SK-N-SH treated with all-trans-retinoic acid at 6 μM for 48 hours (cell line): ENCODE measurements around the gene PLXNA4.

Source experiments
- GLIS3 ChIP-seq: fragments of 250-450 bp; sonication (Bioruptor Pico); IDR thresholded peaks from 2 replicates; pipeline ENCODE4 v1.5.0; 2020; ENCODE audit warnings: mild to moderate bottlenecking, moderate library complexity
- PPARA ChIP-seq: fragments of 250-450 bp; sonication (Bioruptor Pico); IDR thresholded peaks from 2 replicates; pipeline ENCODE4 v1.5.0; 2020; ENCODE audit warnings: mild to moderate bottlenecking, borderline replicate concordance
- SNAI2 ChIP-seq: fragments of 250-450 bp; sonication (Bioruptor Pico); IDR thresholded peaks from 2 replicates; pipeline ENCODE4 v1.5.0; 2020; ENCODE audit warnings: mild to moderate bottlenecking, moderate library complexity
- ZC3H10 ChIP-seq: fragments of 250-450 bp; sonication (Bioruptor Pico); IDR thresholded peaks from 2 replicates; pipeline ENCODE4 v1.5.1; 2021; ENCODE audit warnings: mild to moderate bottlenecking, moderate library complexity
- TF ChIP-seq, protein P1 (sequence below): fragments of 250-450 bp; sonication (Bioruptor Pico); IDR thresholded peaks from 2 replicates; pipeline ENCODE4 v1.8.0; 2020; ENCODE audit warnings: mild to moderate bottlenecking, moderate library complexity, borderline replicate concordance

GRCh38 chr7:132463922-132464321 lies 112.3 kb downstream of the PLXNA4 start:
- no peak for TF ChIP-seq SNAI2
- TF ChIP-seq PPARA: no peak
- TF ChIP-seq GLIS3 (CRISPR knock-in tag): no peak
- no peak for TF ChIP-seq ZC3H10 (CRISPR knock-in tag)
- TF ChIP-seq, protein P1, sequence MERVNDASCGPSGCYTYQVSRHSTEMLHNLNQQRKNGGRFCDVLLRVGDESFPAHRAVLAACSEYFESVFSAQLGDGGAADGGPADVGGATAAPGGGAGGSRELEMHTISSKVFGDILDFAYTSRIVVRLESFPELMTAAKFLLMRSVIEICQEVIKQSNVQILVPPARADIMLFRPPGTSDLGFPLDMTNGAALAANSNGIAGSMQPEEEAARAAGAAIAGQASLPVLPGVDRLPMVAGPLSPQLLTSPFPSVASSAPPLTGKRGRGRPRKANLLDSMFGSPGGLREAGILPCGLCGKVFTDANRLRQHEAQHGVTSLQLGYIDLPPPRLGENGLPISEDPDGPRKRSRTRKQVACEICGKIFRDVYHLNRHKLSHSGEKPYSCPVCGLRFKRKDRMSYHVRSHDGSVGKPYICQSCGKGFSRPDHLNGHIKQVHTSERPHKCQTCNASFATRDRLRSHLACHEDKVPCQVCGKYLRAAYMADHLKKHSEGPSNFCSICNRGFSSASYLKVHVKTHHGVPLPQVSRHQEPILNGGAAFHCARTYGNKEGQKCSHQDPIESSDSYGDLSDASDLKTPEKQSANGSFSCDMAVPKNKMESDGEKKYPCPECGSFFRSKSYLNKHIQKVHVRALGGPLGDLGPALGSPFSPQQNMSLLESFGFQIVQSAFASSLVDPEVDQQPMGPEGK (CRISPR knock-in tag): no peak
